HG02884 (cell line): ENCODE measurements around the gene PTPRM.

Experiments used
- ATAC-seq: cut with Tn5 transposase; IDR thresholded peaks from one replicate; pipeline ENCODE4 v1.9.1; 2021; ENCODE audit warnings: mild to moderate bottlenecking, moderate library complexity; ENCODE audit not compliant: unreplicated experiment

PTPRM gene

DNA sequence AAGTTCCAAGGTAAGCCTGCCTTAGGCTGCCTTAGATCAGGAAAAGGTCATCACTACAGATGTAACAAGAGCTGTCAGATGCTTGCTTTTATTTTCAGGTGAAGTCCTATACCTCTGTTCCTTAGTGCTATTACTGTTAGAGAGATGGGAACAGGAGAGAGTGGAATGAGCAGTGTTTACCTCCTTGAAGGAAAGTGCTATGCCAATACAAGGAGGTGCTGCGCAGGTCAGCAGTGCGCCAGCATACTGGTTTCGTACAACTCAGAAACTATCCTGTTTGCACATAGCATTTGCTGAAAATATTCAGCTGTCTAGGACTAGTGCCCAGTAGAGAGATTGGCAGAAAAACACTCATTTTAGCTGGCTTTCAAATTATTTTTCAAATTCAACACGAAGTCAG, 629.1 kb downstream of the PTPRM start:
- ATAC-seq: no peak

DNA sequence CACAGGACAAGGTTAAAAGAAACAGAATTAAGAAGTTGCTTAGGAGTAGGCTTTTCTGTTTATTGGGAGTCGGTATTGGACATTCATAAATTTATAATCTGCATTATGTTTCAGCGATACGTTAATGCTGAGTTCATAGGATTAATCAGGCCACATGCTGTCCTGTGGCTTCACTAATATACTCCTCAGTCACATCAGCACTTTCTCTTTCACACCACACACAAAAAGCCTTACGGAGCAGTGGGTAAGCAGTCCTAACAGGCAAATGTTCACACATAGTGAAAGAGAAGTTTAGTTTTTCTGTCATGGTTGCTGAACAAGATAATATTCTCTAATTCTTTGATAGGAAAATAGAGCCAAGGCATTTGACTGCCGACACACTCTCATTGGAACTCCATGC, 630.4 kb downstream of the PTPRM start:
- no peak for ATAC-seq

DNA sequence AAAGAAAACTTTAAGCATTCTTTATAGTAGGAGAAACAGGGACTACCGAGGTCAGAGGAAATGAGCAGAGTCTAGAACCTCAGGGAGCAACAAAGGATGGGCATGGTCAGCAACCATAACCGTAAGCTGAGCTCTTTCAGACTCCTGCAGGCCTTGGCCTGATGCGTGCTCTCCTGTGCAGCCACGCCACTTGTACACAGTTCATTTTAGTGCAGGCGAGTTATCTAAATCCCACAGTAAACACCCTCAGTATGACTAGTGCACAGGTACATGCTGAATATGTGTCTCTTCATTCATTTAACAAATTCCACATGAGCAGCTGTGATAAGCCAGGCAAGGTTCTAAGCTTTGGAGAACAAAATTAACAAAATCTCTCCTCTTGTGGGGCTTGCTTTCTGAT, 640.9 kb downstream of the PTPRM start:
- ATAC-seq: no peak

DNA sequence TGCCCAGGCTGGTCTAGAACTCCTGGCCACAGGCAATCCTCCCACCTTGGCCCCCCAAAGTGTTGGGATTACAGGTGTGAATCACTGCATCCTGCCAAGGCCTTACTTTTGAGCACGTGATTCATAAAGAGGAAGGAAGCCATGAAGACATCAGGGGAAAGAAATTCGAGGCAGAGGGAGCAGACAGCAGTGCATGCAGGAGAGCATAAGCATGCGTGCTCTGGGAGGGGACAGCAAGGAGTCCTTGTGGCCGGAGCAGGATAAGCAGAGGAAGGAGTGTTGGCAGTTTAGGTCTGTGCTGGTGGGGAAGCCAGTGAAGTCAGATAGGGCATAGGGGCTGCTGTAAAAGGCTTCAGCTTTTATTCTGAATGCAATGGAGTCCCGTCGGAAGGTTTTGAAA, 641.6 kb downstream of the PTPRM start:
- no peak for ATAC-seq

DNA sequence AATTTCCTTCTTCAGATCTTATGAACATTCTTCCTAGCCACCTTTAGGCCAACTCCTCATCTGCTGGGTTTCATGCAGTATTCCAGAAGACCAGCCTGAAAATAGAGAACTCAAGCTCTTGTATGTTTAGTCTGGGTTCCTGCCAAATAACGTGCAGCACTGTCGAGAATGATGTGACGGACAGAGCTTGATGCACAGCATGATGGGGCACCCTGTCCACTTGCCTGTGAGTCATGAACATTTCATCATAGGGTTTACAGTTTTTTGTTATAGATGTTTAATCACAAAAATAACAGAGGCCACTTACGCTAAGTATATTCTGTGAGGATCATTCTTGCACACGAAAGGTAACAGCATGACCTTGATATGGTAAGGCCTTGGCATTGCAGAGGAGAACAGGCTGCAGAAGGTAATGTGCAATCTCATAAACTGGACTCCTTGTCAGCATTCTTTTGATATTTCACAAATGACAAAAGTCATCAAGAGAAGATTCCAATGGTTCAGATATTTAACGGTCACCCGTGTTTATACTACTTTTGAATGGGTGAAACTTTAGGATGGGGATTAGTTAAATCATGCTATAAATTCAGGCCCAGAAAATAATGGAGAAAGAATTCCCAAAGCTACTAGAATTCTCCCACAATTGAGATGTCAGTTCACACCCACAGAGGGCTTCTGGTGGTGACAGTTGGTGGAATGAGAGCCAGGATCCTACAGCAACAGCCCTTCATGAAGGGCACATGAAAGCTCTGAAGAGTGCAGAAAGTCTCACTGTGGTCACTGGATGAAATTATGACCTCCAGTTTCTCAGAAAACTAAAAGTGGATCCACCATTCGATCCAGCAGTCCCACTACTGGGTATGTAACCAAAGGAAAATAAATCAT, 646.0 kb downstream of the PTPRM start:
- ATAC-seq: no peak

DNA sequence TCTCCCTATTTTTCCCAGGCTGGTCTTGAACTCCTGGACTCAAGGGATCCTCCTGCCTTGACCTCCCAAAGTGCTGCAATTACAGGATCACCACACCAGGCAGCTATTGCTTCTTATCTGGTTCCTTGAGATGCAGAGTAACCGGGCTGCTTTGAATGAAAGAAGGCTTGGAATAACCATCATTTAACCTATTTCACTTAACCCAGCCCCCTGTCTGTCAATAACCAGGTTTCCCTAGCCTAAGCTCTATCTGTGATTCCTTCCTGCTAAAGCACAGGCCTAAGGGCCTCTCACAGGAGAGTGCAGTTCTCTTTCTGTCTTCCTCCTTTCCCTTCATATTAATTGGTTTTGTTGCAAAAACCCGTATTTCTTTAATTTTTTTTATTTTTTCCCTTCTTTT, 648.6 kb downstream of the PTPRM start:
- ATAC-seq: no peak

DNA sequence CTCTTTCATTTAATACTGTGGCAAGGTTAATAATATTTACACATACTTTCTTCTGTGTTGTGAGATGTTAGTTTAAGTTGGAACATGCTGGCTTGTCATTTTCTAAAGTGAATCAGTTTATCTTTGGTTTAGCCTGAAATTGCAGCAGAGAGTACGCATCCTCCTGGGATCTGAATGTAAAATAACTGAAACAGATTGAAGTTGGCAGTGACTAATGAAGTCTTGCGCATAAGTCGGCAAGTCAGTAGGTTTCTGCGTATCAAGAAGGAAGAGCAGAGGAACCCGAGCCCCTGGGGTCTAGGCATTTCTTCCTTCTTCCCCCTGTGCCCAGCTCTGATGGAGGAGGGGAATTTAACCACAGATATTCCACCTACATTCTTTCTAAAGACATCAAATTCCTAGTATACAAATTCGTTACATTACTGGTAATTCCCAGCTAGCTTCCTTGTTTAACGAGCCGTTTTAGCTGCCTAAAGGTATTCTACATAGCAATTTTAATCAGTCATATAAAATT, 650.0 kb downstream of the PTPRM start:
- no peak for ATAC-seq

DNA sequence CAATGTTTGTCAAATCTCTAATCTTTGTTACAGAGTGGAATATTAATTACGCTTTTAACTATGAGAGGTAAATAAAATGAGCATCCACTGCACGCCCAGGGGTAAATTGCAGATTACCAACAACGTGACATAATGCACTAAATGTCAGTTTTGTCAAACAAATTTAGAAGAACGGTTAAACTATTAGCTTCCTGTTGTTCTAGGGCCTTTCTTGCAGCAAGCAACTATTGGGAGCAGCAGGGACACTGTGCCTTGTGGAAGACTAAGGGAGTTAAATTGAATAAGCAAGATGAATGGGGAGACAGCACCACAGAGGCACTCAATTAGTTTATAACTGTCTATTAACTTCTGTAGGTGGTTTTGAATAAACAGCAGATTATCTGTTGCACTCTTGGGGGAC, 651.1 kb downstream of the PTPRM start:
- ATAC-seq: no peak

DNA sequence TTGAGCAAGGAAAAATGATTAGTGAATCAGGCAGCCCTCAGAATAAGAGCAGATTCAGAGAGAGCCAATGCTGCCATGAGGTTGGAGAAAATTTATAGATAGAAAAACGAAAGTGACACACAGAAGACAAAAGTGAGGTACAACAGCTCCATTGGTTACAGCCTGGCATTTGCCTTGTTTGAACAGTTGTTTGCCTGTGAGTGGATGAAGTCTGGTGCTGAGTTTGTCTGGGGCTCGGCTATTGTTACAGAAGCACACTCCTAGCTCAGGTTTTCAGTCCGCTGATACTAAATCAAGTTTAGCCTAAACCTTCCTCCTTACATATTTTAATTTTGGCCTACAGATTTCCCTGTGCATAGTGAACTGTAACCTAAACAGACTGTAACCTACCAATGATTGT, 654.3 kb downstream of the PTPRM start:
- no peak for ATAC-seq

DNA sequence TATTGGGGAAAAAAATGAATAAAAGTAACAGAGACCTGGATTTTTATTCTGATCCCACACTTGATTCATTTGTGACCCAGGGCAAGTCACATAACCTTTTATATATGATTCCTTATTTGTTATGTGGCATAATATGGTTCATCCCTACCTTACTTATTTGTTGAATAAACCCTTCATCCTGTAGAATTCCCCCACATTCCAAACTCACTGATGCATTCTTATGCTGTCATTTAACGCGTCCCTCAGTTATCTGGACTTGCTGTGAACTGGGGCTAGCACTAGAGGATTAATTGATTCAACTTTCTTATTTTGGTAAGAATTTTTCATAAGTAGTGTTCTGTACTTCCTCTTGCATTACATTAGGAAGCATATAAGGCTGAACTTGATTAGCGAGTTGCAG, 657.5 kb downstream of the PTPRM start:
- no peak for ATAC-seq

DNA sequence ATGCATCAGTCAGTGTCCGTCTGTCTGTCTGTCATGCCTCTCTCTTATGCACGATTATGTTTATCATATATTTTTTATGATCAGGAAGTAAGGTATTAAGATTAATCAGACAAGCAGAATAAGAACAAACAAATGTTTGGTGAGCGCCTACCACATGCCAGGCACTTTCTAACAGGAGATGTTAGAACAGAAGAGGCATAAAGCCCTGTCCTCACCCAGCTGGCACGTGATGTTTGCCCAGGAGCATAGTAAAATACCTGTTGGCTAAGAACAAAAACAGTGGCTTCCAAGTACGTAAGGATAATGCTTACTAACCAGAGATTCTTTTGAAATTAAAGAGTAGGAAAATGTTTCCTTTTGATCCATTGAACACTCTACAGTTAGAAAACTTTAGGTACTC, 661.9 kb downstream of the PTPRM start:
- ATAC-seq: no peak

DNA sequence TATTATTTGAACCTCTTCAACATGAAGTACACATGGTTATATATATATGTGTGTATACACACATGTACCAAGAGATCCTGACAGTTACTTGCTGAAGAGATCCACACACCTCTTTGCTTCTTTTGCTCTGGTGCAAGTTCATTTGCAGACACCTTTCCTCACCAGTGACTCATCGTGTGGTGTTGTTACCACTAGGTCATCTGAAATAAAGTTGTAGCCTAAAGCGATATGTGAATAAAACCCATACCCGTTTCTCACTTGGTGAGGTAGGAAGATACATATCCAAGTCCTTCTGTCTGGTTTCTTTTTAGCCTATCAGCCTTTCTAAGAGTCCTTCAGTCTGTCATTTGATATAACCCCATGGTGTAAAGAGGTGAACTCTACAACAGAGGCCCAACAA, 662.7 kb downstream of the PTPRM start:
- ATAC-seq: no peak

DNA sequence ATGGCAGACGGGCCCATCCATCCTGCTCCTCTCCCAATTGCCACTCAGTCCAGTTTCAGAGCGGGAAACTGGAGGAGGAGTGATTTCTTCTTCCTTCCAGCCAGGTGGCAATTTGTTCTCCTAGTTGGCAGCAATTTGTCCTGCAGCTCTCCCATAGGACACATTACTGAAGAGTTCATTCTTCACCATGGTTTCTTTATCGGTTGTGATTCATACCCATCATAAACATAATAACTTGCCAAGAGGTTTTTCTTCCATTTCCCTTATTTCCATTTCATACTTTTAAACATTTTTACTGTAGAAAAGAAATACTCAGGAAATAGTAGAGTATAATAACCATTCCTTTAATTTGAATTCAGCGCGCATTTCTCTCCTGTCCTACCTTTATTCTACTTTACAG, 664.2 kb downstream of the PTPRM start:
- ATAC-seq: no peak

DNA sequence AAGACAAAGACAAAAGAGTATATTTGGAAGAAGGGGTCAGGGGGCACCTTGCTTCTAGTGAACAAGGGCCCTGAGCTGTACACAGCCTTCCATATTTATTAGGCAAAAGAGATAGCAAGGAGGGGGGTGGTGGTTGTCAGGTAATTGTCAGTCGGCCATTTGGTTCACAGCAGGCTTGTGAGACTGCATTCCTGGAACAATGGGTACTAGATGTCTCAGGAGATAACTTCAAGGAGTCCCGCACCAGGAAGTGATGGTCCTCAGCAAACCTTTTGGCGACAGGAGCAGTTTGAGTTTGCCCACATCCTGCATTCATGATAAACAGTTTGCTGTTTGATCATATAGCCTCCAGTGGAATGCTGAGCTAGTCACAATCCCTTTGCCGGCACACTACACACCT, 665.7 kb downstream of the PTPRM start:
- no peak for ATAC-seq

DNA sequence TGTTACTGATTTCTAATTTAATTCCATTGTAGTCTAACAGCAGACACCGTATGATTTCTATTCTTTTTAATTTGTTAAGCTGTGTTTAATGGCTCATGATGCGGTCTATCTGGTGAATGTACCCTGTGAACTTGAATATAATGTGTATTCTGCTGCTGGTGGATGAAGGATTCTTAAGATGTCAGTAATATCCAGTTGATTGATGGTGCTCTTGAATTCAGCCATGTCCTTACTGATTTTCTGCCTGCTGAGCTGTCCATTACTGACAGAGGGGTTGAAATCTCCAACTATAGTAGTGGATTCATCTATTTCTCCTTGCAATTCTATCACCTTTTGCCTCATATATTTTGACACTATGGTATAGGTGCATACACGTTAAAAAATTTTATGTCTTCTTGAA, 668.8 kb downstream of the PTPRM start:
- no peak for ATAC-seq

DNA sequence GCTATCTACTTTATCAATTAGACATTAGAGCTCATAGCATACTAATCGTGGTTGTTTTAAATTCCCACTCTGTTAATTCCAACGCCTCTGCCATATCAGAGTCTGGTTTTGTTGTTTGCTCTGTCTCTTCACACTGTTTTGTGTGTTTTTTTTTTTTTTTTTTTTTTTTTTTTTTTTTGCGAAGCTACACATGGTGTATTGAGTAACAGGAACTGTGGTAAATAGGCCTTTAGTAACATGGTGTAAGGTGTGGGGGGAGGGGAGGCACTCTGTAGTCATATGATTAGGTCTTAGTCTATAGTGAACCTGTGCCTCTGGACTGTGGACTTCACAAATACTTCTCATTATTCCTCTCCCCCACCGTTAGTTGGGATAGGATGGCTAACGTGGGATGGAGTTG, 671.4 kb downstream of the PTPRM start:
- ATAC-seq: no peak

DNA sequence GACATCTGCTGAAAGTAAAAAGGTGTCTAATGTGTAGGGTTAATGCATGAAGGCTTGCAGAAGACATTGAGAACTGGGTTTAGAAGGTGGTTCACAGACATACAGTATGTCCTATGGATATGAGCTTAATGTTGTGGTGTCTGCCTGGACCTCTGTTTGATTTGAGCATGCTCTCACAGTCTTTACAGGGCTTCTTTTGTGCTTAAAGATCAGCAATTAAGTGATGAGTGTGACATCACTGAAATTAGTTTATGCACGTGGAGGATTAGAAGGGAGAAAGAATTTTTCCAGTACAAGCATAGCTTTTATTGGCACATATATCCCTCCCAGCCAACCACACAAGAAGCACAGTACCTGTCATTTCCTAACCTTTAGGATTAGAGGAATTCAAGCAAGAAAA, 674.6 kb downstream of the PTPRM start:
- ATAC-seq: no peak

DNA sequence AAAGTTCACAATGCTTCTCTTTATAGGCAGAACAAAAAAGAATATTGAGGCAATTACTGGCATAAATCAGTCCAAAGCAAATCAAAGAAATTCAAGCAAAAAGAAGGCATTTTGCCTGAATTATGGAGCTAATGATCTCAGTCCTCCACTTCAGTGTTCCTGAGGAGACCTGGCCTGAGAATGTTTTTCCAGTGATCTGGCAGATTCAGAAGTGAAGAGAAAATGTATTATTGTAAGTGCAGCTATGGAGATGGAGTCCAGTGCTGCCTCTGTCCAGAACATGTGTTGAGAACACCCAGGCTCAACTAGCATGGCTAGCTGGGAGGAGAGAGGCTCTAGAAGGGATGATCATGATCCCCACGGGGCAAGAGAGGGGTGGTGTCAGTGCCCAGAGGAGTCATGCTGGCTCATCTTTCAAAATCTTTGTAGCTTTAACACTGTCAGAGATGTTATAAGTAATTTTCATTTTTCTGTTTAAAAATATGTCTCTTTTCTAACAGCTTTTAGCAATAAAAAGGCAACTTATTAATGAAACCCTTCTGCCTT, 675.1 kb downstream of the PTPRM start:
- ATAC-seq: no peak

DNA sequence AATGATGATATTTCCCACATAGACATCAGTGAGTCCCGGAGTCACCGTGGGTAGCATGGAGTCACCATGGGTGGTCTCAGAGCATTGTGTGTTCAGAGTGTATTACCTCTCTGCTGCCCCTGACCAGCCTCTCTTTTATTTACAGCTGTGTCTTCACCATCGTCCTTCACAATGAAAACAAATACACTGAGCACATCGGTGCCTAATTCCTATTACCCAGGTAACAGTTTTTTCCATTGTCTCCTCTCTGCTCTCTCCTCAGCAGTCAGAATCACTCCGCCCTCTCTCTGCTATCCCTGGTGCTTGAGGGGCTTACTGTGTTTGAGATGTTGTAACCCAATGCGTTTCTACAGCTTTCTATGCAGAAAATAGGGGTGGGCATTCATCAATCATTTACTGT, 680.6 kb downstream of the PTPRM start:
- no peak for ATAC-seq

DNA sequence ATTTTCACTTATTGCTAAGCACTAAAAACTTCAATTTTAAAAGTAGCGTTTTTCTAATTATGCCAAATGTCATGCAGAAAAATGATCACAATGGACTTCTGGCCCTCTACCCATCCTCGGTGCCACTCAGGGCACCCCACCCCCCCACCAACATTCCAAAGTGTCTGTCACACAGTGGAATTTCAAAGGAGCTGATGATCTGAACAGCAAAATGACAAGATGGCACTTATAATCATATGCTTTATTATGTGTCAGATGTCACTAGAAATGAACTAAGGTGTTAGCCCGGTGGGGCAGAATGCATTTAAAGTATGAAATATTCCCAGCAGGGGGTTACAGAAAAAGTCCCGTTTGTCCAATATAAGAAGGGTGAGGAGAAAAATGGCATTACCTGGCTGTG, 681.5 kb downstream of the PTPRM start:
- no peak for ATAC-seq

DNA sequence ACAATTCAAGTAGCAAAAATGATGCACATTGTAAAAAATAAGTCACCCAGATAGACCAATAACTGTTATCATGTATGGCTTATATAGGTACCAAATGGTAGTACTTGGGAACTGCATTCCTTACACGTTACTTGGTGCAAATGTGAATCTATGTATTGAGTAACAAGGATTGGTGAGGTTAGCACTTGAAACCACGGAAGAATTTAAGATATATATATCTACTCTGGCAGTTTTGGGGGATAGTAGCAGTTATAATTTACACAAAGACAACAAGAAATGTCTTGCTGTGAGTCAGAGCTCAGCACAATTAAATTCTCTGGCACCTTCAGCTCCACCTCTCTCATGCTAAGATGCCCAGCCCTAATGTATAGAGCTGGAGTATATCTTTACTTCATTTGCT, 682.7 kb downstream of the PTPRM start:
- ATAC-seq: no peak

DNA sequence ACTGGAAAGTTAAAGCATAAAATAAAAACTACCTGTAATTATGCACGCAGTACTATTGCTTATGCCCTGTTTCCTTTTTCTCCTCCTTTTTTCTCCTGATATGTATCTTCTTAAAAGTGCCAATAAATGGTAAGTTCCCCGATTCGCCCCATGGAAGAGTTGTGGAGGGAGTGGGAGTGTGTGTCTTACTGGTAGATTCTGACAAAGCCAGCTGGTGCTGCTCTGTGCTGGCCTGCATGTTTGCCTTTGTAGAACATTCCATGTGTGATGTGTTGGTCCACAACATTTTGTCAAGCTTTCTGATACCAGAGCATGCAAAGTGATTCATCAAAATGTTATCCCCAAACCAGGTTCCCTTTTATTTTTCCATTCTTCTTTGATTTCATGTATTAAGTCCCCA, 685.3 kb downstream of the PTPRM start:
- no peak for ATAC-seq

DNA sequence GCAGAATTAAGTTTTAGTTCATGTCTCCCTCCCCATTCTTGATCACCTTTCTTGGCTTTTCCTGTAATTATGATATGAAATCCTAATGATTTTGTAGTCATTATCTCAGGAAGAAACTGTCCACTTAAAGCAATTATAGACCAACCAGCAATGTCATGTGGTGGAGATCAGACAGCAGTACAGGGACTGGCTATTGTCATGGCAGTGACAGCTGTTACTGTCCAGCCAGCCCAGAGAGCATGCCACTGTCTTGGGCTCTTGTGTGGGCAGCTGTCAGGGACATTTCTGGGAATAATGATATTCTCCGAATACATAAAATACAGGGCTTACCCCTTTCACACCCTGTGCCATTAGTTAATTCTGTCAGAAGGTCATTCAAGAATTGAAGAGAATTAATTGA, 686.8 kb downstream of the PTPRM start:
- ATAC-seq: no peak
